ENCODE results near the gene MOXD1.

MOXD1 gene

DNA sequence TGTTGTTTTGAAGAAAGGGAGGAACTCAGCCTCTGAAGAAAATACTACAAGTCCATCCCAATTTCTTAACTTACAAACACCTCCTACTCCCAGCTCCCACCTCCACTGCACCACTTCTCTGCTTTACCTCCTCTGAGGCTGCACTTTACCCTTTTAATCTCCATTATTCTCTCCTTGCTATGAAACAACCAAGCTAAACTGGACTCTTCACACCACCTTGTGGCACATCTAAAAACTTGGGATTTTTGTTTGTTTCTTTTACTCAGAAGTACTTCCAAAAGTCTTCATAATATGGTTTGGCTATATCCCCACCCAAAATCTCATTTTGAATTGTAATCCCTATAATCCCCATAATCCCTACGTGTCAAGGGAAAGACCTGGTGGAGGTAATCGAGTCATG lies 142.2 kb downstream of the MOXD1 start:
- Mint-ChIP-seq H3K4me3 (no peak overlapping the region), H3K4me1 (no peaks in the 10 kb centered on the region), H3K9me3 (no peaks in the 10 kb centered on the region), H3K27me3 (peaks cover 9% of the 10 kb centered on the region), H3K36me3 (no peaks in the 10 kb centered on the region), H3K27ac (no peak overlapping the region)
- no peak for ATAC-seq

DNA sequence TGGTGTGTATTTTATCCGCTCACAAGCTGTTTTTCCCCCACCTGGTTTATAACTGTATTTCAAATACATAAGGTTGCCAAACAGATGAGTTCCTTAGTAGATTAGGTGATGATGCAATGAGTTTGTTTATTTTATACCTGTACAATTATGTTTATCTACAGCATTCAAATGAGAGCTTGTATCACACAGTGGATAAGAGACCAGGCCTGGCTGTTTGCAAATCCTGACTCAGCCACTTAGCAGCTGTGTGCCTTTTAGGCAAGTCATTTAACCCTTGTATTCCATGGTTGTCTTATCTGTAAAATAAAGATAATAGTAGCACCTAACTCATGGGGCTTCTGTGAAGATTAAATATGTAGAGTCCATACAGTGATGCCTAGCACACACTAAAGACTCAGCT lies 143.7 kb downstream of the MOXD1 start:
- H3K4me3 Mint-ChIP-seq = no peak overlapping the region
- H3K36me3 Mint-ChIP-seq = no peaks in the 10 kb centered on the region
- no peak overlapping the region for H3K27ac Mint-ChIP-seq
- peaks cover 9% of the 10 kb centered on the region for H3K27me3 Mint-ChIP-seq
- H3K9me3 Mint-ChIP-seq = no peaks in the 10 kb centered on the region
- no peaks in the 10 kb centered on the region for H3K4me1 Mint-ChIP-seq
- ATAC-seq = no peak

DNA sequence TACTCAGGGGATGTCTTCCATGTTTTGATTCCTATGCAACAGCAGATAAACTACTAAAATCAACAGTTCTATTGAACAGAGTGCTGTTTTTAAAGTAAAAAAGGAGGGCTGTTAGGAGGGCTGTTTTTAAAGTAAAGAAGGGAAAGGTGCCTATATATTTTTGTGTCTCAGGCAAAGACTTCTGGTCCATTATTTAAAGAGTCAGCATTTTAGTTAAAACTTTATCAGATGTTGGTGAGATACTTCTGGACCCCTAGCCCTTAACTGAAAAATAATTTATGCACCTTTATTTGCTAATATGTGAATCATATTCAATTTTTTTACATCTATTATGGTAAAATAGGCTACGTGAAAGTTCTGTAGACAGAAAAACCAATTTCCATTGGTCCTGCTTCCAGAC lies 144.8 kb downstream of the MOXD1 start:
- H3K4me1 Mint-ChIP-seq = no peaks in the 10 kb centered on the region
- ATAC-seq = no peak

DNA sequence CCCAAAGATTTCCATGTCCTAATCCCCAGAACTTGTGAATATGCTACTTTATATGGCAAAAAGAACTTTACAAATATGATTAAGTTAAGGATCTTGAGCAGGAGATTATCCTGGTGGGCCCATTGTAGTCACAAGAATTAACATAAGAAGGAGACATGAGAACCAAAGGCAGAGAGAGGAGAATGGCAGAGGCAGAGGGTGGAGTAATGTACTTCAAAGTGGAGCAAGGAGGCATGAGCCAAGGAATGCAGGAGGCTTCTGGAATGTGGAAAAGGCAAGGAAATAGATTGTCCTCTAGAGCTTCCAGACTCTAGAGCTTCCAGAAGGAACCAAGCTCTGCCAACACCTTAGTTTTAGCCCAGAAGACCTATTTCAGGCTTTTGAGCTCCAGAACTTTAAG lies 147.4 kb downstream of the MOXD1 start:
- Mint-ChIP-seq H3K9me3 (peaks cover 4% of the 10 kb centered on the region), H3K27ac (no peak overlapping the region), H3K4me3 (no peak overlapping the region), H3K27me3 (peaks cover 13% of the 10 kb centered on the region), H3K4me1 (no peaks in the 10 kb centered on the region), H3K36me3 (no peaks in the 10 kb centered on the region)
- ATAC-seq = no peak

More for the DNA sequence above, 144.8 kb downstream of the MOXD1 start:
- Mint-ChIP-seq H3K9me3 (peaks cover 4% of the 10 kb centered on the region), H3K27ac (no peak overlapping the region), H3K27me3 (peaks cover 19% of the 10 kb centered on the region), H3K36me3 (no peaks in the 10 kb centered on the region), H3K4me3 (no peak overlapping the region)

- no peaks in the 10 kb centered on the region for H3K4me1 Mint-ChIP-seq
- H3K27me3 Mint-ChIP-seq = peaks cover 10% of the 10 kb centered on the region
- no peak overlapping the region for H3K27ac Mint-ChIP-seq
- H3K36me3 Mint-ChIP-seq = no peaks in the 10 kb centered on the region
- H3K9me3 Mint-ChIP-seq = peaks cover 4% of the 10 kb centered on the region
- no peak for ATAC-seq
- no peak overlapping the region for H3K4me3 Mint-ChIP-seq
These were observed 148.1 kb downstream of the MOXD1 start for GRCh38 chr6:132253211-132253610.

- Mint-ChIP-seq H3K4me1 (no peaks in the 10 kb centered on the region), H3K9me3 (peaks cover 4% of the 10 kb centered on the region), H3K27ac (no peak overlapping the region), H3K36me3 (no peaks in the 10 kb centered on the region), H3K27me3 (peaks cover 10% of the 10 kb centered on the region), H3K4me3 (no peak overlapping the region)
- no peak for ATAC-seq
These were observed 149.2 kb downstream of the MOXD1 start for GRCh38 chr6:132252113-132252512.

GRCh38 chr6:132251711-132252110 lies 149.6 kb downstream of the MOXD1 start:
- no peaks in the 10 kb centered on the region for H3K36me3 Mint-ChIP-seq
- no peak overlapping the region for H3K27ac Mint-ChIP-seq
- no peak overlapping the region for H3K4me3 Mint-ChIP-seq
- H3K4me1 Mint-ChIP-seq = no peaks in the 10 kb centered on the region
- peaks cover 4% of the 10 kb centered on the region for H3K9me3 Mint-ChIP-seq
- no peak for ATAC-seq
- H3K27me3 Mint-ChIP-seq = peaks cover 10% of the 10 kb centered on the region

DNA sequence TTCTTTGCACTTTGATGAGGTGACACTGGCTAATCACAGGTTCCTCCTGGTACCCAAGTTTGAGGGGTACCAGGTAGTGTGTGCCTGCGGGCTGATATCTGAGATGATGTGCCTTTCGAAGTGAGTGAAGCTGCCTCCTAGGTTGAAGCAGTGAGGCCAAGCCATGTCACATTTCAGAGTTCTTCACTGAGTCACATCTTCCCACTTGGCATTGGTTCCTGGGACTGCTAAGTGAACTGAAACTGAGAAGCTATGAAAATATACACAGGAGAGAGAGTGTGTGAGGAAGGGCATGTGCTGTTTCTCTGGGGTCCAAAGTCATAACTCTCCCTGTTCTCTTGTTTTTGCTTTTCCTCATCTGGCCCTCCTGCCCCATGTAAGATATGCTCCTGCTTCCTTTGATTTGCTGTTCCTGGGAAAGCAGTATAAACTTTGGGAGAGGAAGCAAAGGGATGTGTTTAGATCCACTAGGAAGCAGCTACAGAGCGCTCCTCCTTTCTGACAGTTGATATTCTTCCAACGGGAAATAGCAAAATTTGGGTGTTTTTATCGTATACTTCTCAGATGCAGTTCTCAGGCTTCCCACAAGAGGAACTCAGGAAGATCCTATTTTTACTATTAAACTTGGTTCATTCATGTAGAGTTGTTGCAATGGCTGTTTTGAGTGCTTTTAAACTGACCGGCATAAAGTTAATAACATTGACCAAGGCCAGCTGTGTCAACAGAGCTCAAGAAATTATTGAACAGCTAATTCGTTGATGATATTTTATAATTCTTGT lies 153.7 kb downstream of the MOXD1 start:
- no peak overlapping the region for H3K27ac Mint-ChIP-seq
- ATAC-seq = peak; percentile 20
- H3K36me3 Mint-ChIP-seq = no peaks in the 10 kb centered on the region
- no peaks in the 10 kb centered on the region for H3K4me1 Mint-ChIP-seq
- peaks cover 10% of the 10 kb centered on the region for H3K27me3 Mint-ChIP-seq
- no peak overlapping the region for H3K4me3 Mint-ChIP-seq
- peaks cover 4% of the 10 kb centered on the region for H3K9me3 Mint-ChIP-seq

- peak; percentile 16 for ATAC-seq
- H3K9me3 Mint-ChIP-seq = peaks cover under 1% of the 10 kb centered on the region
- H3K27me3 Mint-ChIP-seq = peaks cover 3% of the 10 kb centered on the region
- no peaks in the 10 kb centered on the region for H3K4me1 Mint-ChIP-seq
- H3K4me3 Mint-ChIP-seq = no peak overlapping the region
- H3K36me3 Mint-ChIP-seq = no peaks in the 10 kb centered on the region
- H3K27ac Mint-ChIP-seq = no peak overlapping the region
These were observed 154.5 kb downstream of the MOXD1 start for GRCh38 chr6:132246632-132247270.

GRCh38 chr6:132246120-132246617 lies 155.1 kb downstream of the MOXD1 start:
- no peak for ATAC-seq
- Mint-ChIP-seq H3K4me1 (peaks cover 1% of the 10 kb centered on the region), H3K4me3 (no peak overlapping the region), H3K9me3 (no peaks in the 10 kb centered on the region), H3K36me3 (no peaks in the 10 kb centered on the region), H3K27ac (no peak overlapping the region), H3K27me3 (no peaks in the 10 kb centered on the region)

Measured in stimulated activated memory B cell treated with anti-CD40 and anti-IgM and Interleukin-4, amounts not matched to agents 10 μg/mL and 1 μg/mL and 100 μg/mL, for 72 hours (primary cell).